ENCODE measurements around the gene IL21. TPM values are rescaled to one million over a fixed set of nuclear protein-coding genes. Genes with fewer than 3 reads are reported as not detected.

The IL21 gene
- total and polyA plus RNA-seq, 2 of the 13 experiments (the other 11 are each of a cell fraction or from before 2014, with no cell fraction given) = not detected

DNA sequence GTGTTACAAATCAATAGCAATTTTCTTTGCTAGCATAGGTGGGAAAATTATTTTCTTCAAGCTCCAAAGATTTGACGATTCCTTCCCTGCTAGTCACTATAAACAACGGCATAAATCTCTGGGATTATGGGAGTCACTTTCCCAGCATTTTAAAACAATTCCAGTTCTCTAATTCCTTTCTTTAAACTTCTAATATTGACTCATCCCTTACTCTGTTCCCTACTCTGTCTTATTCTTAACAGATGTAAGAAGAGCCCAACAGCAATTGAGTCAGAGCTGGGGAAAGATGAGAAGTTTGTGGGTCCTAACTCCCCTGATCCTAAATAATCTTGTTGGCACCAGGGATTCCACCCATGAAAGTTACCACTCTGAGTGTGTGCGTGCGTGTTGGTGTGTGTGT, 47.4 kb upstream of the IL21 start (continued):
- no peak for TF ChIP-seq HNRNPLL (IDR thresholded peaks at IDR 0.05; ENCODE audit: low read depth, low read length, poor library complexity, severe bottlenecking)
- TF ChIP-seq ZNF263 (CRISPR knock-in tag; IDR thresholded peaks at IDR 0.05) = no peak
- no peak for TF ChIP-seq ZNF354B (CRISPR knock-in tag; IDR thresholded peaks at IDR 0.05)
- no peak for TF ChIP-seq ZNF333 (CRISPR knock-in tag; IDR thresholded peaks at IDR 0.05; ENCODE audit: borderline replicate concordance)
- TF ChIP-seq MED8 (CRISPR knock-in tag; IDR thresholded peaks at IDR 0.05; ENCODE audit: insufficient replicate concordance) = no peak

GRCh38 chr4:122666527-122667245, 45.8 kb upstream of the IL21 start:
- no TSS peak for BruUV-seq (replicated peaks)
- Histone ChIP-seq H3K36me3 (replicated peaks in 1 of 2; ENCODE audit: control insufficient read depth in 1 of 2, insufficient read depth in 2 of 2, low read length in 2 of 2) (no peaks in the 10 kb centered on the region), H3K9ac (ENCODE audit: insufficient read depth, low read depth, low read length) (no peak overlapping the region), H3K4me3 (replicated peaks in 1 of 3; ENCODE audit: insufficient read depth in 1 of 3, low read depth in 2 of 3, low read length in 3 of 3) (no peak overlapping the region), H4K20me1 (ENCODE audit: insufficient read depth, low read length) (no peaks in the 10 kb centered on the region), H3K4me2 (ENCODE audit: low read depth, low read length) (no peak overlapping the region), H3K27me3 (ENCODE audit: control insufficient read depth in 1 of 2, insufficient read depth in 2 of 2, low read length in 2 of 2) (peaks cover 1 to 15% of the 10 kb centered on the region in 2 experiments; a peak in 3 of 5 replicates), H3K9me3 (ENCODE audit: low read length) (no peaks in the 10 kb centered on the region), H3K4me1 (ENCODE audit: insufficient read depth, low read length) (no peaks in the 10 kb centered on the region), H2AFZ (ENCODE audit: low read length) (no peak overlapping the region), H3K79me2 (ENCODE audit: insufficient read depth, low read length) (no peaks in the 10 kb centered on the region), H3K27ac (ENCODE audit: extremely low read length, insufficient read depth, low read length) (no peak overlapping the region)
- TF ChIP-seq ZNF562 (CRISPR knock-in tag; IDR thresholded peaks at IDR 0.05; ENCODE audit: borderline replicate concordance) = no peak
- in situ Hi-C loops (cut with HindIII; ENCODE audit: extremely low pct_ligation_motif_present, low pct_unique_long_range_greater_than_20kb) (no loop called here), intact Hi-C loops (cut with micrococcal nuclease; ENCODE audit: unreplicated experiment) (no loop called here)
- WGBS (ENCODE audit: low lambda C conversion rate) = 6% methylated on average over 2 of the region's 2 CpGs
- FAIRE-seq (no peak), DNase-seq (ENCODE audit: low spot score) (no peak), ATAC-seq (no peak)
- CTCF ChIA-PET (ENCODE audit: low intra/inter-chr PET ratio, low total read pairs) = no interaction called here
- POLR2A ChIA-PET = no interaction called here
